SK-N-MC (cell line): ENCODE measurements around the gene SRSF2.

Experiments used
- EZH2 ChIP-seq: fragments of 200-600 bp; sonication (generic); IDR thresholded peaks from one replicate; pipeline ENCODE4 v1.6.1; 2017; ENCODE audit warnings: antibody characterized with exemption
- POLR2AphosphoS5 ChIP-seq: IDR thresholded peaks from 2 replicates; pipeline ENCODE4 v1.6.1; 2012; ENCODE audit warnings: mild to moderate bottlenecking, low read depth, low read length, borderline replicate concordance

DNA sequence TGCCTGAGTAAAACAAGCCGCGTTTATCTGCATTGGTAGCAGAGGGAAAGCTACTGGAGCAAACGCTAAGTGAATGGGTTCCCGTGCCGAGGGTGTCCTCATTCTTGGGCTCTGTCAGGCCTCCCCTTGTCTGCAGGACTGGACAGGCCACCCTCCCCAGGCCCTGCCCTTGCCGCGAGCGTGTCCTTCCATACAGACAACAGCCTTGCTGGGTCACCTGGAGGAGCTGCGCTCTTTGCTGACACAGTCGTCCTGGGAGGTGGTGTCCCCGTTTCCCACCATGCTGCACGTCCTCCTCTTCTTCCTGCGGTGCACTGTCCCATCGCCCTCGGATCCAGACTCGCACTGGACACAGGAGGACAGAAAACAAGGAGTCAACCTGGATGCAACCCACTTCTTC, 18.6 kb downstream of the SRSF2 start:
- TF ChIP-seq EZH2 = no peak
- no peak for TF ChIP-seq POLR2AphosphoS5
